Measurements from ENCODE around the gene CHGA.

Gene CHGA

GRCh38 chr14:92930737-92931602 is 8.0 kb downstream of the CHGA start:
- DNase-seq (ENCODE audit: low read depth), result no peak

- DNase-seq (ENCODE audit: low read depth), result no peak
Measured at GRCh38 chr14:92931681-92932447, 8.9 kb downstream of the CHGA start.

GRCh38 chr14:92932448-92933395 is 9.8 kb downstream of the CHGA start:
- no peak for DNase-seq (ENCODE audit: low read depth)

- DNase-seq (ENCODE audit: low read depth), result no peak
Measured at GRCh38 chr14:92933481-92933880, 10.5 kb downstream of the CHGA start.

GRCh38 chr14:92934196-92935085 is 11.5 kb downstream of the CHGA start:
- no peak for DNase-seq (ENCODE audit: low read depth)

GRCh38 chr14:92935446-92935845 is 12.5 kb downstream of the CHGA start:
- no peak for DNase-seq (ENCODE audit: low read depth)

GRCh38 chr14:92936085-92936484 is 13.1 kb downstream of the CHGA start:
- DNase-seq (ENCODE audit: low read depth), result no peak

GRCh38 chr14:92937051-92937937 is 14.3 kb downstream of the CHGA start:
- no peak for DNase-seq (ENCODE audit: low read depth)

GRCh38 chr14:92938235-92938875 is 15.4 kb downstream of the CHGA start:
- DNase-seq (ENCODE audit: low read depth), result no peak

GRCh38 chr14:92938890-92939671 is 16.1 kb downstream of the CHGA start:
- DNase-seq (ENCODE audit: low read depth), result no peak

- DNase-seq (ENCODE audit: low read depth), result no peak
Measured at GRCh38 chr14:92939699-92940098, 16.7 kb downstream of the CHGA start.

GRCh38 chr14:92940543-92940942 is 17.6 kb downstream of the CHGA start:
- DNase-seq (ENCODE audit: low read depth), result no peak

- DNase-seq (ENCODE audit: low read depth), result no peak
Measured at GRCh38 chr14:92941531-92941930, 18.6 kb downstream of the CHGA start.

- DNase-seq (ENCODE audit: low read depth), result no peak
Measured at GRCh38 chr14:92942136-92942535, 19.2 kb downstream of the CHGA start.

- DNase-seq (ENCODE audit: low read depth), result no peak
Measured at GRCh38 chr14:92942576-92942975, 19.6 kb downstream of the CHGA start.

GRCh38 chr14:92942976-92943710 is 20.2 kb downstream of the CHGA start:
- no peak for DNase-seq (ENCODE audit: low read depth)

GRCh38 chr14:92943855-92944570 is 21.1 kb downstream of the CHGA start:
- DNase-seq (ENCODE audit: low read depth), result no peak
